GM23248 (cell line): ENCODE measurements around the gene DOP1B. TPM values are rescaled to one million over a fixed set of nuclear protein-coding genes. Genes with fewer than 3 reads are reported as not detected.

Experiments used
- DNase-seq: peaks from one replicate; pipeline ENCODE4 v3.0.0-alpha.2; 2015
- H2AFZ ChIP-seq: fragments of 200-600 bp; sonication (generic); 2 replicates; pipeline ENCODE4 v1.6.1; 2016; ENCODE audit warnings: antibody characterized with exemption
- H3F3A ChIP-seq: fragments of 200-600 bp; sonication (generic); 2 replicates; pipeline ENCODE4 v1.6.1; 2016; ENCODE audit warnings: mild to moderate bottlenecking, antibody characterized with exemption, mixed run types; ENCODE audit not compliant: insufficient read depth
- H3K27ac ChIP-seq: fragments of 200-600 bp; sonication (generic); 2 replicates; pipeline ENCODE4 v1.5.1; 2016; ENCODE audit warnings: mild to moderate bottlenecking
- H3K27me3 ChIP-seq: fragments of 200-600 bp; sonication (generic); replicated peaks from 2 replicates; pipeline ENCODE4 v1.6.1; 2016; ENCODE audit warnings: mild to moderate bottlenecking; ENCODE audit not compliant: insufficient read depth
- H3K36me3 ChIP-seq: fragments of 200-600 bp; sonication (generic); 2 replicates; pipeline ENCODE4 v1.6.1; 2016; ENCODE audit warnings: low read depth, mild to moderate bottlenecking
- H3K4me1 ChIP-seq: fragments of 200-600 bp; sonication (generic); 2 replicates; pipeline ENCODE4 v1.6.1; 2016; ENCODE audit warnings: mild to moderate bottlenecking; ENCODE audit not compliant: insufficient read depth
- H3K4me2 ChIP-seq: fragments of 200-600 bp; sonication (generic); one replicate; pipeline ENCODE4 v1.6.1; 2016; ENCODE audit warnings: mild to moderate bottlenecking; ENCODE audit not compliant: unreplicated experiment
- H3K4me3 ChIP-seq: fragments of 200-600 bp; sonication (generic); 2 replicates; pipeline ENCODE4 v1.5.1; 2016; ENCODE audit warnings: mild to moderate bottlenecking
- H3K79me2 ChIP-seq: fragments of 200-600 bp; sonication (generic); 2 replicates; pipeline ENCODE4 v1.6.1; 2016; ENCODE audit warnings: mild to moderate bottlenecking; ENCODE audit not compliant: insufficient read depth
- H3K9ac ChIP-seq: fragments of 200-600 bp; sonication (generic); 2 replicates; pipeline ENCODE4 v1.6.1; 2016; ENCODE audit warnings: mild to moderate bottlenecking
- H3K9me2 ChIP-seq: fragments of 200-600 bp; sonication (generic); 2 replicates; pipeline ENCODE4 v1.6.1; 2016; ENCODE audit warnings: mixed run types, mild to moderate bottlenecking, moderate library complexity; ENCODE audit not compliant: insufficient read depth
- H3K9me3 ChIP-seq: fragments of 200-600 bp; sonication (generic); one replicate; pipeline ENCODE4 v1.6.1; 2017; ENCODE audit warnings: low read depth
- H4K20me1 ChIP-seq: fragments of 200-600 bp; sonication (generic); 2 replicates; pipeline ENCODE4 v1.6.0; 2016; ENCODE audit not compliant: insufficient read depth
- EZH2 ChIP-seq: fragments of 200-600 bp; sonication (generic); IDR thresholded peaks from 2 replicates; pipeline ENCODE4 v1.6.1; 2018; ENCODE audit warnings: antibody characterized with exemption, mild to moderate bottlenecking; ENCODE audit not compliant: insufficient read depth, poor library complexity, severe bottlenecking
- EZH2phosphoT487 ChIP-seq: fragments of 200-600 bp; sonication (generic); IDR thresholded peaks from 2 replicates; pipeline ENCODE4 v1.6.1; 2018; ENCODE audit warnings: antibody characterized with exemption, moderate library complexity, mild to moderate bottlenecking, low read depth; ENCODE audit not compliant: insufficient read depth
- WGBS, 2 experiments: methylation state at CpG; one replicate each; pipeline ENCODE4 v1.1.6; 2015 to 2017; ENCODE audit warnings: low lambda C conversion rate in 2 of 2, low coverage in 1 of 2; ENCODE audit errors: missing lambda C conversion rate in 2 of 2; 5-methylcytosine and 5-hydroxymethylcytosine counted together
- in situ Hi-C: fragments of 300-500 bp; cut with MboI; formaldehyde crosslinking; loops from 2 replicates; pipeline ENCODE4 v1.15.0; 2020
- polyA plus RNA-seq: library from polyadenylated mRNA; unstranded; fragments of >200 nt; fragmentation: Nextera tagmentation; extraction: Ambion mirVana; gene quantifications from 2 replicates; pipeline ENCODE4 v1.2.1, GENCODE V29; 2016
- total RNA-seq: library from RNA; depleted of rRNA; stranded (reverse); fragments of >200 nt; shearing (Covaris generic); gene quantifications from 2 replicates; pipeline ENCODE4 v1.2.3, GENCODE V29; 2014

Gene DOP1B
- total and polyA plus RNA-seq, 2 experiments from 2014 or later = 5.4 to 12.3 TPM

DNA sequence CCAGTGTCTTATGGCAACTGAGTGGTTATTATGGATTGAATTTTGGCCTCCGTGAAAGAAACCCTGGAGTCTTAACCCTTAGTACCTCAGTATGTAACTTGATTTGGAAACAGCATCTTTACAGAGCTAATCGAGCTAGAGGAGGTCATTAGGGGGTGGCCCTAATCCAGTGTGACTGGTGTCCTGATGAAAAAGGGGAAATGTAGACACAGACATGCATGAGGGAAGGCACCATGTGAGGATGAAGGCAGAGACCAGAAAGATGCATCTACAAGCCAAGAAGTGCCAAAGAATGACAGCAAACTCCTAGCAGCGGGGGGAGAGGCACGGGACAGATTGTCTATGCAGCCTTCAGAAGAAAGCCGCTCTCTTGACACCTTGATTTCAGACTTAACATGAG is 14.7 kb downstream of the DOP1B start:
- no peak overlapping the region for H3K4me2 ChIP-seq
- H3K36me3 ChIP-seq = no peaks in the 10 kb centered on the region
- in situ Hi-C loops = no loop called here
- H3K4me1 ChIP-seq = no peaks in the 10 kb centered on the region
- no peak overlapping the region for H3K9ac ChIP-seq
- no peaks in the 10 kb centered on the region for H3K79me2 ChIP-seq
- no peak overlapping the region for H2AFZ ChIP-seq
- H4K20me1 ChIP-seq = no peaks in the 10 kb centered on the region
- no peaks in the 10 kb centered on the region for H3F3A ChIP-seq
- no peak for DNase-seq
- TF ChIP-seq EZH2 = no peak
- no peak for TF ChIP-seq EZH2phosphoT487
- H3K9me2 ChIP-seq = no peaks in the 10 kb centered on the region
- no peaks in the 10 kb centered on the region for H3K27me3 ChIP-seq
- H3K9me3 ChIP-seq = no peaks in the 10 kb centered on the region
- no peak overlapping the region for H3K4me3 ChIP-seq
- H3K27ac ChIP-seq = no peak overlapping the region
- 76 to 83% methylated on average over 5 of the region's 5 CpGs for WGBS, 2 experiments

DNA sequence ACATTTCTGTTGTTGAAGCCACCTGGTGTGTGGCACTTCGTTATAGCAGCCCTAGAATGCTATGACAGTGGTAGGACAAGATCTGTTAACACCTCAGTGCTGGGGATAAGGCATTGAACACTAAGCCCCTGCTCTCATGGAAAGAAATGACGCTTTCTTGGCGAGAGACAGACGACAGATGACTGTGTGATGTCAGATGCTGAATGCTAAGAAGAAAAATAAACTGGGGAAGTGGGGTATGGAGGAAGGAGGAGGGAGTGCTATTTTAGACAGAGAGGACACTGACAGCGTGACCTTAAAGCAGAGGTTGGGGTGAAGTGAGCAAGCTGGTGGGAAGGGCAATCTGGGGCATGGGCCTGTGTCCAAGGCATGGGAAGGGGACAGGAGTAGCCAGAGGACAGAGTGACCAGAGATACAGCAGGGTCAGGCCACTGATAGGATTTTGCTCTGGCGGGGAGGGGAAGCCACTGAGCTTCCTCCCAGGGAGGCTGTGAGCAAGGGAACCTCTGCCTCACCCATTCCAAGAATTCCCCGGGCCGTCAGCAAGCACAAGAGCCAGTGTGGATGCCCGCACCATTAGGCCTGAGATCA is 15.2 kb downstream of the DOP1B start:
- Histone ChIP-seq H3K9me2 (no peaks in the 10 kb centered on the region), H4K20me1 (no peaks in the 10 kb centered on the region), H3K79me2 (no peaks in the 10 kb centered on the region), H3K27ac (no peak overlapping the region), H3K4me1 (no peaks in the 10 kb centered on the region), H2AFZ (no peak overlapping the region), H3F3A (no peaks in the 10 kb centered on the region), H3K9ac (no peak overlapping the region), H3K9me3 (no peaks in the 10 kb centered on the region), H3K27me3 (no peaks in the 10 kb centered on the region), H3K36me3 (no peaks in the 10 kb centered on the region), H3K4me2 (no peak overlapping the region), H3K4me3 (no peak overlapping the region)
- DNase-seq = no peak
- TF ChIP-seq EZH2phosphoT487 (no peak), EZH2 (no peak)
- WGBS, 2 experiments = 89 to 94% methylated on average over 8 to 9 of the region's 9 CpGs
- in situ Hi-C loops = no loop called here

DNA sequence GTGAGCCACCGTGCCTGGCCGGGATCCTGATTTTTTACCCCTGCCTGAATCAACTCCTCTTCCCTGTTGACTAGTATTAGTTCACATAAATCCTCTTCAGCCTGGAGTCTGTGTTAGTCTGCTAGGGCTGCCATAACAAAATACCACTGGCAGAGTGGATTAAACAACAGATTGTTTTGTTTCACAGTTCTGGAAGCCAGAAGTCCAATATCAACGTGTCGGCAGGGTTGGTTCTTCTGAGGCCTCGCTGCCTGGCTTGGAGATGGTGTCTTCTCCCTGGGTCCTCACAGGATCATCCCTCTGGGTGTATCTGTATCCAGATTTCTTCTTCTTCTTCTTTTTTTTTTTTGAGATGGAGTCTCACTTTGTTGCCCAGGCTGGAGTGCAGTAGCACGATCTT is 18.2 kb downstream of the DOP1B start:
- no peaks in the 10 kb centered on the region for H3F3A ChIP-seq
- H3K4me3 ChIP-seq = no peak overlapping the region
- no peaks in the 10 kb centered on the region for H3K36me3 ChIP-seq
- no peaks in the 10 kb centered on the region for H3K4me1 ChIP-seq
- no peaks in the 10 kb centered on the region for H3K79me2 ChIP-seq
- H3K9ac ChIP-seq = no peak overlapping the region
- no peaks in the 10 kb centered on the region for H3K27me3 ChIP-seq
- H2AFZ ChIP-seq = no peak overlapping the region
- H4K20me1 ChIP-seq = no peaks in the 10 kb centered on the region
- WGBS, 2 experiments = 99% methylated on average over 6 of the region's 6 CpGs
- H3K9me2 ChIP-seq = no peaks in the 10 kb centered on the region
- in situ Hi-C loops = no loop called here
- no peaks in the 10 kb centered on the region for H3K9me3 ChIP-seq
- no peak for TF ChIP-seq EZH2phosphoT487
- TF ChIP-seq EZH2 = no peak
- no peak overlapping the region for H3K27ac ChIP-seq
- H3K4me2 ChIP-seq = no peak overlapping the region
- DNase-seq = no peak

- Histone ChIP-seq H3K4me2 (no peak overlapping the region), H2AFZ (no peak overlapping the region), H3K36me3 (no peaks in the 10 kb centered on the region), H3F3A (no peaks in the 10 kb centered on the region), H3K9me3 (no peaks in the 10 kb centered on the region), H3K79me2 (no peaks in the 10 kb centered on the region), H3K27ac (no peak overlapping the region), H3K9me2 (no peaks in the 10 kb centered on the region), H3K4me1 (no peaks in the 10 kb centered on the region), H3K9ac (no peak overlapping the region), H3K27me3 (no peaks in the 10 kb centered on the region), H4K20me1 (no peaks in the 10 kb centered on the region), H3K4me3 (no peak overlapping the region)
- no peak for TF ChIP-seq EZH2
- no peak for TF ChIP-seq EZH2phosphoT487
- 77 to 97% methylated on average over 6 to 7 of the region's 7 CpGs for WGBS, 2 experiments
- DNase-seq = no peak
- in situ Hi-C loops = no loop called here
These were observed 19.3 kb downstream of the DOP1B start for GRCh38 chr21:36175771-36176565.
